HCT116 (cell line): Measurements from ENCODE around the gene EIF2B2. TPM values are rescaled to one million over a fixed set of nuclear protein-coding genes. Genes with fewer than 3 reads are reported as not detected.

ENCODE experiments used
- ATAC-seq: fragments of 200-7000 bp; cut with Tn5 transposase; 2 replicates; pipeline ENCODE4 v1.9.1; 2020; ENCODE audit warnings: mild to moderate bottlenecking, moderate library complexity
- BruUV-seq: library from RNA; stranded (reverse); fragments of 400-500 nt; replicated peaks from 2 replicates; lab custom pipeline; 2021; lab: Mats Ljungman, UMichigan
- CTCF ChIA-PET: fragments of 300-600 bp; sonication (Branson Sonifier 250); formaldehyde crosslinking; loops from one replicate; lab custom pipeline; 2021; ENCODE audit warnings: antibody characterized with exemption; lab: Charles Lee
- POLR2A ChIA-PET: fragments of 300-600, 350-600 bp; sonication (Branson Sonifier 250); formaldehyde crosslinking; loops from one replicate; lab custom pipeline; 2021; ENCODE audit warnings: antibody characterized with exemption; lab: Charles Lee
- RAD21 ChIA-PET, 2 experiments: fragments of 300-600 bp; sonication (Branson Sonifier 250); formaldehyde crosslinking; loops; one replicate each; lab custom pipeline; 2023; ENCODE audit warnings: low total read pairs in 2 of 2; ENCODE audit not compliant: uncharacterized antibody in 2 of 2, unreplicated experiment in 2 of 2, low non-redundant PET in 1 of 2; lab: Charles Lee
- DNase-seq: peaks from one replicate; pipeline ENCODE4 v3.0.0-alpha.2; 2010; ENCODE audit warnings: low read depth, low spot score
- H2AFZ ChIP-seq: fragments of 200-600 bp; shearing (Covaris generic), sonication (generic); 2 replicates; pipeline ENCODE4 v1.6.1; 2017; ENCODE audit warnings: low read depth, mixed run types, mixed read lengths, antibody characterized with exemption, low read length; ENCODE audit not compliant: poor library complexity, severe bottlenecking
- H3K27ac ChIP-seq: 2 replicates; pipeline ENCODE4 v1.5.1; 2012; ENCODE audit warnings: low read depth, low read length
- H3K27me3 ChIP-seq: fragments of 200-600 bp; sonication (generic); 2 replicates; pipeline ENCODE4 v1.6.1; 2016; ENCODE audit warnings: mixed run types, low read length, mixed read lengths; ENCODE audit not compliant: insufficient read depth
- H3K36me3 ChIP-seq, 2 experiments: fragments of 200-500 bp in 1 of 2; fragments of 200-600 bp in 1 of 2; sonication (Bioruptor generic) in 1 of 2; sonication (generic) in 1 of 2; 2 replicates each; pipeline versions ENCODE4 v1.5.1 to v1.6.1; 2014 to 2016; ENCODE audit warnings: low read length in 2 of 2, inconsistent platforms in 1 of 2, mixed read lengths in 1 of 2, mixed run types in 1 of 2; ENCODE audit not compliant: insufficient read depth in 2 of 2, control insufficient read depth in 1 of 2
- H3K4me1 ChIP-seq, 2 experiments: fragments of 200-600 bp in 1 of 2; sonication (generic) in 1 of 2; 2 replicates each; pipeline versions ENCODE4 v1.5.1 to v1.6.1; 2012 to 2017; ENCODE audit warnings: low read length in 2 of 2, inconsistent platforms in 1 of 2, mild to moderate bottlenecking in 1 of 2, mixed read lengths in 1 of 2, mixed run types in 1 of 2, moderate library complexity in 1 of 2; ENCODE audit not compliant: insufficient read depth in 2 of 2, control insufficient read depth in 1 of 2
- H3K4me2 ChIP-seq: fragments of 200-600 bp; sonication (generic); 2 replicates; pipeline ENCODE4 v1.6.1; 2017; ENCODE audit warnings: mixed run types, low read length, mixed read lengths
- H3K4me3 ChIP-seq, 2 experiments: fragments of 200-600 bp in 1 of 2; sonication (generic) in 1 of 2; replicated peaks in 1 of 2; 2 replicates each; pipeline ENCODE4 v1.5.1; 2011 to 2016; ENCODE audit warnings: low read length in 2 of 2, control low read depth in 1 of 2, low read depth in 1 of 2, mild to moderate bottlenecking in 1 of 2, mixed read lengths in 1 of 2, mixed run types in 1 of 2
- H3K79me2 ChIP-seq: fragments of 200-600 bp; sonication (generic); 2 replicates; pipeline ENCODE4 v1.6.1; 2017; ENCODE audit warnings: mild to moderate bottlenecking, mixed run types, low read length, moderate library complexity, mixed read lengths; ENCODE audit not compliant: insufficient read depth
- H3K9ac ChIP-seq: fragments of 200-600 bp; sonication (generic); 2 replicates; pipeline ENCODE4 v1.6.1; 2016; ENCODE audit warnings: low read length, mixed read lengths
- H3K9me2 ChIP-seq: fragments of 200-600 bp; sonication (generic), shearing (Covaris generic); 2 replicates; pipeline ENCODE4 v1.6.1; 2017; ENCODE audit warnings: mixed run types, mild to moderate bottlenecking, moderate library complexity; ENCODE audit not compliant: insufficient read depth
- H3K9me3 ChIP-seq, 2 experiments: fragments of 200-500 bp in 1 of 2; fragments of 200-600 bp in 1 of 2; sonication (Bioruptor generic) in 1 of 2; sonication (generic) in 1 of 2; 2 replicates each; pipeline ENCODE4 v1.6.1; 2014 to 2017; ENCODE audit warnings: low read length in 2 of 2, mixed read lengths in 2 of 2, inconsistent platforms in 1 of 2, low read depth in 1 of 2, mild to moderate bottlenecking in 1 of 2, mixed run types in 1 of 2, moderate library complexity in 1 of 2; ENCODE audit not compliant: control insufficient read depth in 1 of 2, insufficient read depth in 1 of 2
- H4K20me1 ChIP-seq: fragments of 200-600 bp; sonication (generic), shearing (Covaris generic); 2 replicates; pipeline ENCODE4 v1.6.1; 2017; ENCODE audit warnings: mixed run types, mild to moderate bottlenecking, moderate library complexity; ENCODE audit not compliant: insufficient read depth
- ATF3 ChIP-seq: IDR thresholded peaks from 2 replicates; pipeline ENCODE4 v1.6.1; 2012
- CBX3 ChIP-seq: IDR thresholded peaks from 2 replicates; pipeline ENCODE4 v1.6.1; 2012; ENCODE audit warnings: low read depth
- EGR1 ChIP-seq: IDR thresholded peaks from 2 replicates; pipeline ENCODE4 v1.6.1; 2012; ENCODE audit warnings: low read depth
- ELF1 ChIP-seq: IDR thresholded peaks from 2 replicates; pipeline ENCODE4 v1.6.1; 2012; ENCODE audit warnings: low read depth, borderline replicate concordance
- EZH2phosphoT487 ChIP-seq: fragments of 200-600 bp; IDR thresholded peaks from 2 replicates; pipeline ENCODE4 v1.6.1; 2018; ENCODE audit warnings: antibody characterized with exemption, borderline replicate concordance
- JUND ChIP-seq: IDR thresholded peaks from 2 replicates; pipeline ENCODE4 v1.6.1; 2012
- MAX ChIP-seq: IDR thresholded peaks from 2 replicates; pipeline ENCODE4 v1.6.1; 2012
- POLR2AphosphoS5 ChIP-seq: IDR thresholded peaks from 2 replicates; pipeline ENCODE4 v1.6.1; 2011; ENCODE audit warnings: mild to moderate bottlenecking, low read depth, low read length, moderate library complexity
- SP1 ChIP-seq: IDR thresholded peaks from 2 replicates; pipeline ENCODE4 v1.6.1; 2012; ENCODE audit warnings: low read depth
- SRF ChIP-seq: IDR thresholded peaks from 2 replicates; pipeline ENCODE4 v1.6.1; 2012; ENCODE audit warnings: low read depth
- YY1 ChIP-seq: IDR thresholded peaks from 2 replicates; pipeline ENCODE4 v1.6.1; 2011; ENCODE audit warnings: low read length, low read depth, moderate library complexity, mild to moderate bottlenecking; ENCODE audit not compliant: insufficient replicate concordance; ENCODE audit errors: extremely low read depth
- ZBTB33 ChIP-seq: IDR thresholded peaks from 2 replicates; pipeline ENCODE4 v1.6.1; 2011; ENCODE audit warnings: mild to moderate bottlenecking, low read length, moderate library complexity; ENCODE audit not compliant: insufficient replicate concordance; ENCODE audit errors: extremely low read depth
- ZNF274 ChIP-seq: fragments of 200-500 bp; sonication (Bioruptor generic); IDR thresholded peaks from 2 replicates; pipeline ENCODE4 v1.6.1; 2014; ENCODE audit warnings: mild to moderate bottlenecking, low read depth, low read length, inconsistent platforms
- intact Hi-C: fragments of 100-400 bp; cut with micrococcal nuclease; formaldehyde crosslinking; loops from 2 replicates; pipeline ENCODE4 v1.10.0; 2022
- total RNA-seq: library from RNA; stranded (reverse); gene quantifications from one replicate; pipeline ENCODE4 v1.2.1, GENCODE V29; 2021; ENCODE audit not compliant: unreplicated experiment

The EIF2B2 gene
- total RNA-seq, 1 experiment from 2014 or later: 54.8 TPM

- no peak for DNase-seq
- no peak for ATAC-seq
- Histone ChIP-seq H3K4me3 (no peak overlapping the region), H3K4me1 (no peaks in the 10 kb centered on the region), H3K27me3 (no peaks in the 10 kb centered on the region), H2AFZ (no peak overlapping the region), H4K20me1 (no peaks in the 10 kb centered on the region), H3K27ac (no peak overlapping the region), H3K9me2 (no peaks in the 10 kb centered on the region), H3K79me2 (no peaks in the 10 kb centered on the region), H3K36me3 (no peaks in the 10 kb centered on the region), H3K4me2 (no peak overlapping the region), H3K9ac (no peak overlapping the region), H3K9me3 (no peaks in the 10 kb centered on the region)
- intact Hi-C loops: no loop called here
- BruUV-seq: no TSS peak
- ChIA-PET RAD21 (interaction anchor here in 1 of 2 experiments (0.7 kb wide), 1 partner anchor 18 kb away, joined by 10 read pairs; no protein-coding TSS in a partner anchor), CTCF (no interaction called here), POLR2A (no interaction called here)
- TF ChIP-seq ATF3 (no peak), MAX (no peak), ZBTB33 (no peak)
Measured at GRCh38 chr14:74979029-74979428, 23.7 kb upstream of the EIF2B2 start.

- H3K9me3 ChIP-seq: no peaks in the 10 kb centered on the region
- no peak overlapping the region for H2AFZ ChIP-seq
- H4K20me1 ChIP-seq: no peaks in the 10 kb centered on the region
- H3K27me3 ChIP-seq: no peaks in the 10 kb centered on the region
- no peaks in the 10 kb centered on the region for H3K79me2 ChIP-seq
- no peaks in the 10 kb centered on the region for H3K4me1 ChIP-seq
- H3K36me3 ChIP-seq: no peaks in the 10 kb centered on the region
- H3K4me2 ChIP-seq: no peak overlapping the region
- no peak overlapping the region for H3K9ac ChIP-seq
- RAD21 ChIA-PET: interaction anchor here in 1 of 2 experiments (0.7 kb wide), 1 partner anchor 18 kb away, joined by 10 read pairs; no protein-coding TSS in a partner anchor
- CTCF ChIA-PET: no interaction called here
- ATAC-seq (peak; percentile 63), DNase-seq (no peak)
- no TSS peak for BruUV-seq
- intact Hi-C loops: no loop called here
- POLR2A ChIA-PET: no interaction called here
- no peak overlapping the region for H3K4me3 ChIP-seq
- no peaks in the 10 kb centered on the region for H3K9me2 ChIP-seq
- no peak overlapping the region for H3K27ac ChIP-seq
- TF ChIP-seq EZH2phosphoT487 (no peak), POLR2AphosphoS5 (no peak), ZBTB33 (no peak), ZNF274 (no peak), JUND (no peak), SP1 (no peak), ELF1 (no peak), YY1 (no peak), SRF (no peak), EGR1 (no peak), CBX3 (no peak), ATF3 (no peak)
Measured at GRCh38 chr14:74979442-74980397, 23.0 kb upstream of the EIF2B2 start.
